Stimulated activated CD4-positive, alpha-beta T cell treated with anti-CD3 and anti-CD28 coated beads, Interleukin-15, amount 100 ng/mL, for 1 hour (primary cell): ENCODE measurements around the gene JPT2.
"Not testable (repeated sequence)": the region's sequence is repeated elsewhere in the genome, so short reads cannot be mapped to it uniquely, and the experiment has no call there.

ENCODE experiments used
- DNase-seq, 2 donors: peaks; one replicate each; pipeline ENCODE4 v3.0.0-alpha.2; 2020; ENCODE audit warnings: low read depth in 1 of 2, low spot score in 1 of 2

Gene JPT2

DNA sequence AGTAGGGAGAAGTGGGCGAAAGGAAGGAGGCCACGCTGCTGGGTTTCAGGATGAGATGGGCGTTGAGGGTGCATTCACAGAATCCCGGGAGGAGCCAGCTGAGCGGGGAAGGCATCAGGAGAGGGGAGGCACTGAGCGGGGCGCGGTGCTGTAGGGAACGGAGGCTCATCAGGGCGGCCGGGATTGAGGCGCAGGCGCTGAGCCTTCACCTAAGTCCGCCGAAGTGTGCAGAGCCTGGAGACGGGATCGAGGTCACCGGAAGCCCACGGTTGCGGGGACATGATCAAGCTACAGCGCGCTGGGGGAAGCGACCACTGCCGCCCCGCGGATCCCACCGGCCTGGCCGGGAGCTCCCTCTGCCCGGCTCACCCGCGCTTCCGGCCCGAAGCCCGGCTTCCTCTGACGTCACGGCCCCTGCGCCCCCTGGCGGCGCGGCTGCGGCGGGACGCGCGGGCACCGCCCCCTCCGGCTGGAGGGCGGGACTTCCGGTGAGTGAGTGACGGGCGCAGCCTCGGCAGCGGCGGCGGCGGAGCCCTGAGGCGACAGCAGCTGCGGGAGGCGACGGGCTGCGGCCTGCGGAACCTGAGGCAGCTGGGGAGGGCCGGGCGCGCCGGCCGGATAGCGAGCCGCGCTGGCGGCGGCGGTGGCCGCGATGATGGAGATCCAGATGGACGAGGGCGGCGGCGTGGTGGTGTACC is 27.8 kb downstream of the JPT2 start, which contains the start of gene MAPK8IP3:
Gene MAPK8IP3, plus strand, starts transcription at position 508 of the 698 bp plus-strand sequence. Its CDS starts 145 bp downstream, at position 653.
- peak; percentile 94 to 96 for DNase-seq

- peak in 1 of 2 donors; percentile 37 for DNase-seq
Measured at GRCh38 chr16:1706386-1707192, 28.5 kb downstream of the JPT2 start.

- DNase-seq = no peak
Measured at GRCh38 chr16:1707193-1707790, 29.2 kb downstream of the JPT2 start.

DNA sequence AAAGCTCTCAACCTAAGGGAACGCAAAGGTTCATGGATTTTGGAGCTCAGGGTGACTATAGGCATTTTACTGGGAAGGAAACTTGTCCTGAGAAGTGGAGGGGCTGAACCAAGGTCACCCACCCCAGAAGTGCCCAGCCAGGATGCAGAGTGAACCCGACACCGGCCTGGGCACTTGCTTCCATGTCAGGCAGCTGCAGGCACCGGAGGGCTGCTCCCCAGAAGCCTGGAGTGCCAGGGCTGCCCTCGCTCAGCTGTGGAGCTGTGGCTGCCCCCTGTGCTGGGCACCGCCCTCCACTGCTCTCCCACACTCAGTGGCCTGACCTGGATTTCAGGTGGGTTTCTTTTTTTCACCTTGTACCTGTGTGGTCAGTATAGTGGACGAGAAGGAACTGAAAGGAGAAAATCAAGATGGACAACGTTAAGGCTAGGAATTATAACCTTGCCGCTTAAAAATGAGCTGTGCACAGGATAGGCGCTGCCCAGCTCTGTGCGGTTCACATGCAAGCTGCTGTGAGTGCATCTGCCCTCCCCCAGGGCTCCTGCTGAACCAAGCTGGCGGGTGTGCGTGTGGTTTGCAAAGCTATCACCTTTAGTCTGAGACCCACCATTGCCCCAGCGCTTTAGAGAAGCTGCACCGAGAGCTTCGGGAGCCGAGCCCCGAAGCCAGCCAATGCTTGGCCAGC is 30.1 kb downstream of the JPT2 start:
- no peak for DNase-seq

GRCh38 chr16:1708768-1709180 is 30.7 kb downstream of the JPT2 start:
- DNase-seq = no peak

- no peak for DNase-seq
Measured at GRCh38 chr16:1709356-1709755, 31.3 kb downstream of the JPT2 start.

- DNase-seq = no peak
Measured at GRCh38 chr16:1710811-1711507, 32.9 kb downstream of the JPT2 start.

GRCh38 chr16:1712791-1713261 is 34.7 kb downstream of the JPT2 start:
- no peak for DNase-seq

GRCh38 chr16:1713331-1713730 is 35.3 kb downstream of the JPT2 start:
- DNase-seq = no peak

- no peak for DNase-seq
Measured at GRCh38 chr16:1713933-1714332, 35.9 kb downstream of the JPT2 start.

DNA sequence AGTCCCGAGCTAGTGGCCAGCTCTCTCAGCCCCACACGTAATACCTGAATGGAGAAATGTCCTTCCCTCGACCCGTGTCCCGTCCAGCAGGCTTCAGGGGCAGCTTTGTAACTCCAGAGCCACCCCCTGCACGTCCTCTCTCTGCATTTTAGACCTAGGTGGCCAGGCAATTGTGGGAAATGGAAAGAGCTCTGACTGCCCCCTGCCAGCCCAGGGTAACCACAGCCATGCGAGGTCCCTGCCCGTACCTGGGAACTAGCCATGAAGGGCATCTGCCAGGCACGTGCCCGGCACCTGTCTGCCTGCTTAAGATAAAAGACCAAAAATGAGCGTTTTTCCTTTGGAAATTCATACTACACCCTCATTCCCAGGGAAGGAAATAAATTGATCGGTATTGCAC is 37.1 kb downstream of the JPT2 start:
- no peak for DNase-seq

GRCh38 chr16:1718236-1718635 is 40.2 kb downstream of the JPT2 start:
- not testable (repeated sequence) for DNase-seq

DNA sequence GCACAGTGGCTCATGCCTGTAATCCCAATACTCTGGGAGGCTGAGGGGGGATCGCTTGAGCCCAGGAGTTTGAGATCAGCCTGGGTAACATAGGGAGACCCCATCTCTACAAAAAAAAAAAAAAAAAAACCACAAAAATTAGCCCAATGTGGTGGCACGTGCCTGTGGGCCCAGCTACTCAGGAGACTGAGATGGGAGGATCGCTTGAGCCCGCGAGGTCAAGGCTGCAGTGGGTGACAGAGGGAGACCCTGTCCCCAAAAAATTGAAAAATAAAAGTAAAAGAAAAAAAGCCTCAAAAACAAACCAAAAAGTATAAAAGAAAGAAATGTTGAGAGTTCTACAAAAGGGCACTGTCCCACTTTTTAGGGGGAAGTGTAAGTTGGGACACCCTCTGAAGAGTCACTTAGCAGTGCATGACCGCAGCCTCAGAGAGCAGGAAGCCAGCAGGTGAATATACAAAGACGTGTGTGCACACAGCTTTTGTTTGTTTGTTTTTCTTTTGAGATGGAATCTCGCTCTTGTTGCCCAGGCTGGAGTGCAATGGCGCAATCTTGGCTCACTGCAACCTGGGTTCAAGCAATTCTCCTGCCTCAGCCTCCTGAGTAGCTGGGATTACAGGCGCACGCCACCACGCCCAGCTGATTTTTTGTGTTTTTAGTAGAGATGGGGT is 41.6 kb downstream of the JPT2 start:
- not testable (repeated sequence) for DNase-seq

GRCh38 chr16:1721372-1721771 is 43.3 kb downstream of the JPT2 start:
- DNase-seq = no peak

GRCh38 chr16:1723450-1724147 is 45.5 kb downstream of the JPT2 start:
- no peak for DNase-seq

DNA sequence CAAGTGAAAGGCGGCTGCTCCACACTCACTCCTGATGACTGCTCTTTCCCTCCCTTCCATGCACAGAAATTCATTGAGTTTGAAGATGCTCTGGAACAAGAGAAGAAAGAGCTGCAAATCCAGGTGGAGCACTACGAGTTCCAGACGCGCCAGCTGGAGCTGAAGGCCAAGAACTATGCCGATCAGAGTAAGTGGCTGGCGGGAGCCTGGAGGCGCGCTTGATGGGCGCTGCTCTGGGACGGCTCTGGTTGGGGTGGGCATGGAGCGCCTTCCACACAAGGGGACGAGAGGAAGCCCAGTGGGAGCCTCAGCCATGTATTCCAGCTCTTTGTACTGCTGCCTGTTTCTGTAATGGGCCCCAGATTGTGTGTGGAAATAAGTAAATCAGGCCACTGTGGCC is 46.4 kb downstream of the JPT2 start:
- DNase-seq = no peak

DNA sequence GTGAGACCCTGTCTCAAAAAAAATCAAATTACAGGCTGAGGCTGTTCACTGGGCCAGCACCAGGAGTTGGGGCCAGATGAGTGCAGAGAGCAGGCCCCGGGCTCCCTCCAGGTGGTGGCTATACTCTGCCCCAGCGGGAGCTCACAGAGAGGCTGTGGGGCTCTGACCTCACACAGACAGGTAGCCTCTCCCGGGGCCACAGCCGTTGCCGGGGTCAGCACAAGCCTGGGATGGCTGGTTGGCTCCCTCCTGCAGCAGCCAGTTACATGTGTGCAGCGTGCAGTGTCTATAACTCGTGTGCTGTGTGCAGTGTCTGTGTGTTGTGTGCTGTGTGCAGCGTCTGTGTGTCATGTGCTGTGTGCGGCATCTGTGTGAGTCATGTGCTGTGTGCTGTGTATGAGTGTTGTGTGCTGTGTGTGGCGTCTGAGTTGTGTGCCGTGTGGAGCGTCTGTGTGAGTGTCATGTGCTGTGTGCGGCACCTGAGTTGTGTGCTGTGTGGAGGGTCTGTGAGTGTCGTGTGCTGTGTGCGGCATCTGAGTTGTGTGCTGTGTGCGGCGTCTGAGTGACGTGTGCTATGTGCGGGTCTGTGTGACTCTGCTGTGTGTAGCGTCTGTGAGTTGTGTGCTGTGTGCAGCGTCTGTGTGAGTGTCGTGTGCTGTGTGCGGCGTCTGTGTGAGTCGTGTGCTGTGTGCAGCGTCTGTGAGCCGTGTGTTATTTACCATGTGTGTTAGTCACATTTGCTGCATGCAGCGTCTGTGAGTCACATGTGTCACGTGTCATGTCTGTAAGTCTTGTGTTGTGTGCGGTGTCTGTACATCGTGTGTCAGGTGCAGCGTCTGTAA is 48.8 kb downstream of the JPT2 start:
- DNase-seq = no peak
